ENCODE measurements around the gene KCNJ2. TPM values are rescaled to one million over a fixed set of nuclear protein-coding genes. Genes with fewer than 3 reads are reported as not detected.

Gene KCNJ2
- 0.15 and 0.29 TPM in 2 replicates for total RNA-seq (2021)
- long read RNA-seq, result 0 reads

- no peak within 1 kb of the TSS for H3T11ph ChIP-seq (ENCODE audit: low read length)
- no CpG with 5 or more reads among the region's 67 CpGs for WGBS (ENCODE audit: extremely low coverage, insufficient read length, low lambda C conversion rate)
- no peak within 1 kb of the TSS for H2AK5ac ChIP-seq (ENCODE audit: insufficient read length, low read length)
- H4K8ac ChIP-seq (replicated peaks; ENCODE audit: insufficient read length, low read depth, low read length), result no peak within 1 kb of the TSS
- no peak within 1 kb of the TSS for H2BK20ac ChIP-seq (ENCODE audit: low read depth, low read length, poor library complexity, severe bottlenecking)
- no peak within 1 kb of the TSS for H4K91ac ChIP-seq (ENCODE audit: insufficient read length, low read depth, low read length)
- H3K79me2 ChIP-seq (ENCODE audit: insufficient read depth, low read length), result no peaks in the 10 kb centered on the region
- H4K5ac ChIP-seq (ENCODE audit: insufficient read length, low read depth, low read length), result no peak within 1 kb of the TSS
- H3K56ac ChIP-seq (ENCODE audit: insufficient read length, low read depth, low read length), result no peak within 1 kb of the TSS
- H2BK120ac ChIP-seq (ENCODE audit: low read depth, low read length, poor library complexity, severe bottlenecking), result no peak within 1 kb of the TSS
- no peaks in the 10 kb centered on the region for H3K79me1 ChIP-seq (ENCODE audit: insufficient read depth, low read depth, low read length, poor library complexity, severe bottlenecking)
- Mint-ChIP-seq H3K4me1 (peaks cover 15 to 17% of the 10 kb centered on the region in 2 experiments), H3K36me3 (ENCODE audit: insufficient read depth in 1 of 3, low read depth in 3 of 3) (no peaks in the 10 kb centered on the region), H3K9me3 (no peaks in the 10 kb centered on the region), H3K27me3 (ENCODE audit: low read depth) (peaks cover 46% of the 10 kb centered on the region), H3K4me3 (peak within 1 kb of the TSS; percentile 82 to 90), H3K27ac (no peak within 1 kb of the TSS; a peak in 1 of 7 replicates)
- H3K9ac ChIP-seq (ENCODE audit: extremely low read depth, insufficient read length, low read length), result peak within 1 kb of the TSS; percentile 39
- H4K20me1 ChIP-seq (ENCODE audit: control insufficient read depth, insufficient read depth, insufficient read length), result no peaks in the 10 kb centered on the region
- no peak within 1 kb of the TSS for H2BK12ac ChIP-seq (ENCODE audit: insufficient read length, low read depth, low read length)
- TF ChIP-seq, protein P1, sequence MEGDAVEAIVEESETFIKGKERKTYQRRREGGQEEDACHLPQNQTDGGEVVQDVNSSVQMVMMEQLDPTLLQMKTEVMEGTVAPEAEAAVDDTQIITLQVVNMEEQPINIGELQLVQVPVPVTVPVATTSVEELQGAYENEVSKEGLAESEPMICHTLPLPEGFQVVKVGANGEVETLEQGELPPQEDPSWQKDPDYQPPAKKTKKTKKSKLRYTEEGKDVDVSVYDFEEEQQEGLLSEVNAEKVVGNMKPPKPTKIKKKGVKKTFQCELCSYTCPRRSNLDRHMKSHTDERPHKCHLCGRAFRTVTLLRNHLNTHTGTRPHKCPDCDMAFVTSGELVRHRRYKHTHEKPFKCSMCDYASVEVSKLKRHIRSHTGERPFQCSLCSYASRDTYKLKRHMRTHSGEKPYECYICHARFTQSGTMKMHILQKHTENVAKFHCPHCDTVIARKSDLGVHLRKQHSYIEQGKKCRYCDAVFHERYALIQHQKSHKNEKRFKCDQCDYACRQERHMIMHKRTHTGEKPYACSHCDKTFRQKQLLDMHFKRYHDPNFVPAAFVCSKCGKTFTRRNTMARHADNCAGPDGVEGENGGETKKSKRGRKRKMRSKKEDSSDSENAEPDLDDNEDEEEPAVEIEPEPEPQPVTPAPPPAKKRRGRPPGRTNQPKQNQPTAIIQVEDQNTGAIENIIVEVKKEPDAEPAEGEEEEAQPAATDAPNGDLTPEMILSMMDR (conservative IDR thresholded peaks at IDR 0.05), result no peak
- peaks cover 17% of the 10 kb centered on the region for H3K23me2 ChIP-seq (ENCODE audit: insufficient read length, low read depth, low read length, poor library complexity, severe bottlenecking)
- H3K4me1 ChIP-seq (ENCODE audit: insufficient read depth, low read length), result no peaks in the 10 kb centered on the region; the same call in 1 of the 2 replicates
- no peak within 1 kb of the TSS for H3K4ac ChIP-seq (ENCODE audit: low read depth, low read length)
- H3K18ac ChIP-seq (ENCODE audit: insufficient read length, low read depth, low read length), result no peak within 1 kb of the TSS
- H2AFZ ChIP-seq (ENCODE audit: low read length), result no peak within 1 kb of the TSS
- H3K9me3 ChIP-seq (ENCODE audit: control insufficient read depth, low read depth, low read length), result no peaks in the 10 kb centered on the region
- no peak within 1 kb of the TSS for H3K23ac ChIP-seq (ENCODE audit: insufficient read length, low read depth, low read length)
- no peak within 1 kb of the TSS for H3K14ac ChIP-seq (ENCODE audit: insufficient read depth, low read length)
- no peak within 1 kb of the TSS for H2BK5ac ChIP-seq (ENCODE audit: insufficient read length, low read length)
- H3K27ac ChIP-seq (ENCODE audit: insufficient read length, low read depth, low read length), result no peak within 1 kb of the TSS
- peak; percentile 95 for DNase-seq
- H3K4me2 ChIP-seq (ENCODE audit: insufficient read depth, insufficient read length, low read length), result peak within 1 kb of the TSS; percentile 91
- no peak within 1 kb of the TSS for H2BK15ac ChIP-seq (ENCODE audit: low read depth, low read length)
- peaks cover 5% of the 10 kb centered on the region; the same call in 1 of the 2 replicates for H3K27me3 ChIP-seq (ENCODE audit: insufficient read depth, low read length)
Observed at GRCh38 chr17:70168977-70169708, at the start of gene KCNJ2. KCNJ2 (plus strand) TSS chr17:70169532; CDS start chr17:70175040, 5,508 bp downstream.

Data from H9 (cell line).